22Rv1 (cell line): ENCODE measurements around the gene PCCA.

Experiments
- CTCF ChIP-seq: fragments of 450-650 bp; IDR thresholded peaks from 2 replicates; pipeline ENCODE4 v1.5.1; 2017; ENCODE audit warnings: mild to moderate bottlenecking
- ZFX ChIP-seq: fragments of 450-650 bp; IDR thresholded peaks from 2 replicates; pipeline ENCODE4 v1.6.1; 2017; ENCODE audit warnings: antibody characterized with exemption, borderline replicate concordance

DNA sequence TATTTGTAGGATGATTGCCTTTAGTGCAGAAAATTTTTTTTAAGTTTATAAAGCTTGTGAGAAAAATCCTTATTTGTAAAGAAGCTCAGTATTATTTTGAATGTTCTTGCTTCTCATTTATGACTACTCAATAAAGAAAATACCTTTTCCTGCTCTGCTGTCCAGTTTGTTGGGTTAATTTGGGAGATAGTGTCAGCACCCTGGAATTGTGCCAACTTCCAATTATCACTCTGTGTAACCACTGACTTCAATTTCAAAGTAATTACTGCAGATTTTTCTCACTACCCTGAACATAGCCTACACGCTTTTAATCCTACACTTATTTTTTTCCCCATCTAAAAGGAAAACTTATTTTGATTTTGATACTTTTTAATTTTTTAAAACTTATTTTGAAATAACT, 406.6 kb downstream of the PCCA start:
- no peak for TF ChIP-seq CTCF
- TF ChIP-seq ZFX = no peak
